Stomach (tissue), 4 donors: ENCODE measurements around the gene MRPS12.

Experiments
- POLR2A ChIP-seq, 4 donors: fragments of 450-650 bp; IDR thresholded peaks; one replicate each; pipeline ENCODE4 v1.6.1; 2016; ENCODE audit warnings: antibody characterized with exemption in 4 of 4, control low read depth in 2 of 4, mild to moderate bottlenecking in 1 of 4, moderate library complexity in 1 of 4
- POLR2AphosphoS5 ChIP-seq, 3 donors: sonication (generic); formaldehyde crosslinking; IDR thresholded peaks; one replicate each; pipeline ENCODE4 v1.6.1; 2016; ENCODE audit warnings: antibody characterized with exemption in 3 of 3
- TF ChIP-seq, protein P1 (sequence below), 7 experiments: fragments of 450-650 bp in 4 of 7; fragments of 200-600 bp in 3 of 7; sonication (generic) in 3 of 7; IDR thresholded peaks; one replicate each; pipeline ENCODE4 v1.5.1; 2016 to 2019; ENCODE audit warnings: antibody characterized with exemption in 7 of 7, control low read depth in 2 of 7, mild to moderate bottlenecking in 1 of 7

DNA sequence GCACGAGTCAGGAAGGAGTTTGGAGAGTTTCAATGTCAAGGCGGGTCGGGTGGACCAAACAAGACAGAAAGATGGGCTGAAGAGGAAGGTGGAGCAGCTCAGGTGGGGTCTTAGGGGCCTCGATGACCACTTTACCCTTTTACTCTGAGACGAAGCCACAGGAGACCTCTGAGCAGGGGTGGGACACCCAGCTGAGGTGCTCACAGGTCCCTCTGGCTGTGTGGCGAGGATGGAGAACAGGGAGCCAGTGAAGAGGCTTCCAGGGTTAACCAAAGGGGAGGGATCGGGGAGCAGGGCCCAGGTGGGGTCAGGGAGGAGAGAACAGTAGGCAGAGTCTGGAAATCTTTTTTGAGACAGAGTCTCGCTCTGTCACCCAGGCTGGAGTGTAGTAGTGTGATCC is 16.8 kb upstream of the MRPS12 start:
- TF ChIP-seq, protein P1, sequence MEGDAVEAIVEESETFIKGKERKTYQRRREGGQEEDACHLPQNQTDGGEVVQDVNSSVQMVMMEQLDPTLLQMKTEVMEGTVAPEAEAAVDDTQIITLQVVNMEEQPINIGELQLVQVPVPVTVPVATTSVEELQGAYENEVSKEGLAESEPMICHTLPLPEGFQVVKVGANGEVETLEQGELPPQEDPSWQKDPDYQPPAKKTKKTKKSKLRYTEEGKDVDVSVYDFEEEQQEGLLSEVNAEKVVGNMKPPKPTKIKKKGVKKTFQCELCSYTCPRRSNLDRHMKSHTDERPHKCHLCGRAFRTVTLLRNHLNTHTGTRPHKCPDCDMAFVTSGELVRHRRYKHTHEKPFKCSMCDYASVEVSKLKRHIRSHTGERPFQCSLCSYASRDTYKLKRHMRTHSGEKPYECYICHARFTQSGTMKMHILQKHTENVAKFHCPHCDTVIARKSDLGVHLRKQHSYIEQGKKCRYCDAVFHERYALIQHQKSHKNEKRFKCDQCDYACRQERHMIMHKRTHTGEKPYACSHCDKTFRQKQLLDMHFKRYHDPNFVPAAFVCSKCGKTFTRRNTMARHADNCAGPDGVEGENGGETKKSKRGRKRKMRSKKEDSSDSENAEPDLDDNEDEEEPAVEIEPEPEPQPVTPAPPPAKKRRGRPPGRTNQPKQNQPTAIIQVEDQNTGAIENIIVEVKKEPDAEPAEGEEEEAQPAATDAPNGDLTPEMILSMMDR (IDR thresholded peaks at IDR 0.05) = no peak
- TF ChIP-seq POLR2AphosphoS5 (IDR thresholded peaks at IDR 0.05) = no peak
- TF ChIP-seq POLR2A (IDR thresholded peaks at IDR 0.05) = no peak
